Erythroblast (primary cell): ENCODE results near the gene AREL1.
A peak's percentile ranks its signal among the peaks of the same experiment; 100 is the strongest.

Experiments used
- DNase-seq, 2 experiments: peaks; one replicate each; lab custom pipeline; 2025; lab: John Stamatoyannopoulos, UW
- GATA1 ChIP-seq: IDR thresholded peaks from 2 replicates; pipeline ENCODE4 v1.6.1; 2011; ENCODE audit warnings: low read depth, mild to moderate bottlenecking, control low read depth, low read length, moderate library complexity
- POLR2A ChIP-seq: IDR thresholded peaks from 2 replicates; pipeline ENCODE4 v1.6.1; 2011; ENCODE audit warnings: mild to moderate bottlenecking, low read length

AREL1 gene

GRCh38 chr14:74621556-74621955 is 91.3 kb downstream of the AREL1 start:
- TF ChIP-seq POLR2A (no peak), GATA1 (no peak)
- no peak for DNase-seq

- DNase-seq: no peak
- TF ChIP-seq POLR2A (no peak), GATA1 (no peak)
Measured at GRCh38 chr14:74620923-74621322, 92.0 kb downstream of the AREL1 start.

DNA sequence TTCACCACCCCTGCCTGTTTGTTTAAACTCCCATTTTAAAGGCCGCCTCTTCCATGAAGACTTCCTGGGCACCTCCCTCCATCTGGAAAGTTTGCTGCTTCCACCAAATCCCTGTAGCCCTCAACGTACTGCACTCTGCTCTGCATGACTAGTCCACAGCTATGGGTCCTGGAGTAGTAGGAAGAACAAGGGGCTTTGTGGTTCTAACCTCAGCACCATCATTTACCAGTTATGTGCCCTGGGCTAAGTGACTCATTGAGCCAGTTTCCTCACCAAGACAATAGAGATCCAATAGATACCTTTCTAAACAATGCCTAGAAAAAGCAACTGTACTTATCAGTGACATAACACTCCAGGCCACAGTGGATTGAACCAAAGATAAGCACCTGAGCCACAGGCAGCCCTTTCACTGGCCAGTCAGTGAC is 92.4 kb downstream of the AREL1 start:
- TF ChIP-seq POLR2A (no peak), GATA1 (no peak)
- DNase-seq: peak; percentile 44 to 63

- peak in 1 of 2 experiments; percentile 16 for DNase-seq
- no peak for TF ChIP-seq GATA1
- peak; percentile 20 for TF ChIP-seq POLR2A
Measured at GRCh38 chr14:74619672-74620131, 93.2 kb downstream of the AREL1 start.

DNA sequence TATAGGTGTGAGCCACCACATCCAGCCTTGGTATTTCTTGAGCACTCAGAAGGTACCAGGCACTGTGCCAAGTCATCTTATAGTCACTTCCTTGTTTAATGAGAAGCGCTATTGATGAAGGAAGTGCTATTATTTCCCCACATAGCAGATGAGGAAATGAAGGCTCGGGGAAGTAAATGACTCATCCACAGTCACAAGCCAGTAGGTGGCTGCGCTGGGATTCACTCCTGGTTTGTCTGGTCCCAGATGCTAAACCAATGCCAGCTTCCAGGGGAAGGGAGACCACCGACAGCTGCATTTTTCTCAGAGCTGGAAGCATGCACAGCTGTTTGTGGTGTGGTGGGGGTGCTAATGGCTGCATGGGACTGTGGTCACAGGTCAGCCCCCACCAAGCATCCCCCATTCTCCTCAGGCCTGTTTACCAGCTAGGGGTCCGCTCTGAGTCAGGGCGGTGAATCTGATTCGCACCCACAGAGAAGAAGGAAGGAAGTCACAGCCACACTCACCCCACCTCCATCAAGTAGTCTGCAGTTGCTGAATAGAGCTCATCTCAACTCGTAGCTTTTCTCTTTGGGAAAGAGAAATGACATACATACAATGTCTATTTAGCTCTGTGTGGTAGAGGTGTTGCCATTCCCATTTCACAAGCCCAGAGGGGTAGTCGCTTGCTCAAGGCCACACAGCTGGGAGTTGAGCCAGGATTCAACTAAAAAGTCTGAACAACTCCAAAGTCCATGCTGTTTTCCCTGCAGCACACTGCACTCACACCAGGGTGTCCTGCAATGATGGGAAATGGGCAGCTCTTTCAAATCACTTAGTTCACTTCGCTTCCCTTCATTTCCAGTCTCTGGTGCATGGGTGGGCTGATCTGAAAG is 94.6 kb downstream of the AREL1 start:
- peak in 1 of 2 experiments; percentile 40 for DNase-seq
- TF ChIP-seq POLR2A (no peak), GATA1 (no peak)

DNA sequence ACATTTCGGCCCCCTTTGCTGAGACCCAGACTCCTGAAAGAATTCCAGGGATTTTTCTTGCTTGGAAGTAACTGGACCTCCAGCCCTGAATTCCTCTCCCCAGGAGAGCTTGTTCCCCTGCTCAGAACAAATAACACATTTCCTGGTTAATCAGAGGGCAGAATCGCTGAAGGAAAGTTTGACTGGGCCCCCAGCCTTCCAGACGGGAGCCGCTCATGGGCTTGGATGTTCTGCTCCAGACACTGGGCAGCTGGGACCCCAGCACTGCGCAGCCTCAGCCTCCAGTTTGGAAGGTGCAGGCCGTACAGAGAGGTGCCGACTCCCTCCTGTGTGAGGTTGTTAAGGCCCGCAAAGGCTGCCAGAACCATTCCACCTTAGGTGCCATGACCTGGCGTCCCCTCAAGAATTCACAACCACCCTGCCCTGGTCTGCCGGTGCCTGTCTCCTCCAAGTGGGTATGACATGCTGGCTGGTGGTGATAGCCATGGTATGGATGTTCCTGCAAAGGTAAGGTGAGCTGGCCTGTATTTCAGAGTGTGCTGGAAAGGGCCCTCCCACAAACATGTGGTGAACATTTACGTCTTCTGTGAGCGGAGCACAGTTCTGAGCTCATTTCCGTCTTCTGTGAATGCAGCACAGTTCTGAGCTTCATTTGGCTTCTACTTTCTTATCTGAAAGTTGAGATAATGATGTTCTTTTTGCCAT is 95.7 kb downstream of the AREL1 start:
- no peak for DNase-seq
- TF ChIP-seq GATA1: no peak
- TF ChIP-seq POLR2A: no peak

GRCh38 chr14:74616507-74616906 is 96.4 kb downstream of the AREL1 start:
- DNase-seq: peak in 1 of 2 experiments; percentile 63
- TF ChIP-seq GATA1 (no peak), POLR2A (no peak)

DNA sequence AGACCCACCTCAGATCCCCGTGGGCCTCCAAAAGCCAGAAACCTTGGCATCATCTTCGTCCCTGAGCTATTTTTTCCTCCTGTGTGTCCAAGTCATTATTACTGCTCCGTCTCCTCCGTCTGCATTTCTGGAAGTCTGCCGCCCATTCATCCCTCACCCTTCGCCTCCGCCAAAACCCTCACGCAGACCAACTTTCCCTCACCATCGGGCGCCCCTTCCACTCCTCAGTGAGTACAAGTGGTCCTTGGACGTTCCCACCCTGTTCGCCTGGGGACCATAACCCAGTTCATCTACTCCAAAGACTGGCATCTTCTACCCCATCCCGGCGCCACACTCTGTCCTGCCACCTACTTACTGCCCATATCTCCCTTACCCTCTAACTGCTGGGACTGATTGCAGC is 97.1 kb downstream of the AREL1 start:
- DNase-seq: no peak
- no peak for TF ChIP-seq GATA1
- no peak for TF ChIP-seq POLR2A

GRCh38 chr14:74614508-74615495 is 98.1 kb downstream of the AREL1 start:
- TF ChIP-seq POLR2A (no peak), GATA1 (no peak)
- DNase-seq: no peak

- TF ChIP-seq GATA1 (no peak), POLR2A (no peak)
- DNase-seq: no peak
Measured at GRCh38 chr14:74613211-74613914, 99.5 kb downstream of the AREL1 start.

DNA sequence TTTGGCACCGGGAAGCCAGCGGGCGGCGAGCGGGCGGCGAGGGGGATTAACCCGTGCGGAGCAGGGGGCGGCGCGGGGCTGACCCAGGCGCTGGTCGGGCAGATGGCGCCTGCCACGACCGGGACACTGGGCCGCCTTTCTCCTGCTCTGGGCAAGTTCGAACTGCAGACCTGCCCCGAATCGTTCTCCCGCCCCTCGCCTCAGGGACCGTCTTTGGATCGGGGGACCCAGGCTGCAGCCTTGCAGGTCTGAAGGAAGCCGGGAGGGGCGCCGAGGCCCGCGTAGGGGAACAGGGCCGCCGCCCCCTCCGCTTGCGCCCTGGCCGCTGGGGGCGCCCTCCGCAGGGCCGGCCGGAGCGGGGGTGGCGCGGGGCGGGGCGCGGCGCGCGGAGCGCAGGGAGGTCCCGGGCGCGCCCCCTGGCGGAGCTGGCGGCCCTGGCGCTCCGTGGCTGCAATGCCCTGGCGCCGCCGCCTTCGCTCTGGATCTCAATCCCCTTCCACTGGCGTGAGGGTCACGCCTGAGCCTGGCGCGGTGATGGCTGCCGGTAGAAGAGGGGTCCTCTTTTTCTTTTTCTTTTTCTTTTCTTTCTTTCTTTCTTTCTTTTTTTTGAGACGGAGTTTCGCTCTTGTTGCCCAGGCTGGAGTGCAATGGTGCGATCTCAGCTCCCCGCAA is 100.4 kb downstream of the AREL1 start:
- no peak for TF ChIP-seq GATA1
- no peak for TF ChIP-seq POLR2A
- peak; percentile 86 to 93 for DNase-seq
